Measurements from ENCODE around the gene ASNSD1.

DNA sequence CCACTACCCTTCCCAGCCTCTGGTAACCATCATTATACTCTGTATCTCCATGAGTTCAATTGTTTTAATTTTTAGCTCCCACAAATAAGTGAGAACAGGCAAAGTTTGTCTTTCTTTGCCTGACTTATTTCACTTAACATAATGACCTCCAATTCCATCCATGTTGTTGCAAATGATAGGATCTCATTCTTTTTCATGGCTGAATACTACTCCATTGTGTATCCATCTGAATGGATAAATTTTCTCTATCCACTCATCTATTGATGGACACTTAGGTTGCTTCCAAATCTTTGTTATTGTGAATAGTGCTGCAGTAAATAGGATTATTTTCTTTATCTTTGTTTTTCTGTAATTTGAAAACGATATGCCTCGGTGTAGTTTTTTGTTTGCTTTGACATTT lies 39.4 kb downstream of the ASNSD1 start:
- TF ChIP-seq, protein P1, sequence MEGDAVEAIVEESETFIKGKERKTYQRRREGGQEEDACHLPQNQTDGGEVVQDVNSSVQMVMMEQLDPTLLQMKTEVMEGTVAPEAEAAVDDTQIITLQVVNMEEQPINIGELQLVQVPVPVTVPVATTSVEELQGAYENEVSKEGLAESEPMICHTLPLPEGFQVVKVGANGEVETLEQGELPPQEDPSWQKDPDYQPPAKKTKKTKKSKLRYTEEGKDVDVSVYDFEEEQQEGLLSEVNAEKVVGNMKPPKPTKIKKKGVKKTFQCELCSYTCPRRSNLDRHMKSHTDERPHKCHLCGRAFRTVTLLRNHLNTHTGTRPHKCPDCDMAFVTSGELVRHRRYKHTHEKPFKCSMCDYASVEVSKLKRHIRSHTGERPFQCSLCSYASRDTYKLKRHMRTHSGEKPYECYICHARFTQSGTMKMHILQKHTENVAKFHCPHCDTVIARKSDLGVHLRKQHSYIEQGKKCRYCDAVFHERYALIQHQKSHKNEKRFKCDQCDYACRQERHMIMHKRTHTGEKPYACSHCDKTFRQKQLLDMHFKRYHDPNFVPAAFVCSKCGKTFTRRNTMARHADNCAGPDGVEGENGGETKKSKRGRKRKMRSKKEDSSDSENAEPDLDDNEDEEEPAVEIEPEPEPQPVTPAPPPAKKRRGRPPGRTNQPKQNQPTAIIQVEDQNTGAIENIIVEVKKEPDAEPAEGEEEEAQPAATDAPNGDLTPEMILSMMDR (IDR thresholded peaks at IDR 0.05): no peak
- TF ChIP-seq POLR2A (IDR thresholded peaks at IDR 0.05): no peak
